HG03575 (cell line): ENCODE data around the gene KRTAP10-7.
"Not testable (repeated sequence)": the region's sequence is repeated elsewhere in the genome, so short reads cannot be mapped to it uniquely, and the experiment has no call there.

Experiments used
- ATAC-seq: cut with Tn5 transposase; IDR thresholded peaks from one replicate; pipeline ENCODE4 v1.9.1; 2021; ENCODE audit not compliant: unreplicated experiment, insufficient number of reproducible peaks, low FRiP score; ENCODE audit errors: extremely low read depth

The KRTAP10-7 gene

DNA sequence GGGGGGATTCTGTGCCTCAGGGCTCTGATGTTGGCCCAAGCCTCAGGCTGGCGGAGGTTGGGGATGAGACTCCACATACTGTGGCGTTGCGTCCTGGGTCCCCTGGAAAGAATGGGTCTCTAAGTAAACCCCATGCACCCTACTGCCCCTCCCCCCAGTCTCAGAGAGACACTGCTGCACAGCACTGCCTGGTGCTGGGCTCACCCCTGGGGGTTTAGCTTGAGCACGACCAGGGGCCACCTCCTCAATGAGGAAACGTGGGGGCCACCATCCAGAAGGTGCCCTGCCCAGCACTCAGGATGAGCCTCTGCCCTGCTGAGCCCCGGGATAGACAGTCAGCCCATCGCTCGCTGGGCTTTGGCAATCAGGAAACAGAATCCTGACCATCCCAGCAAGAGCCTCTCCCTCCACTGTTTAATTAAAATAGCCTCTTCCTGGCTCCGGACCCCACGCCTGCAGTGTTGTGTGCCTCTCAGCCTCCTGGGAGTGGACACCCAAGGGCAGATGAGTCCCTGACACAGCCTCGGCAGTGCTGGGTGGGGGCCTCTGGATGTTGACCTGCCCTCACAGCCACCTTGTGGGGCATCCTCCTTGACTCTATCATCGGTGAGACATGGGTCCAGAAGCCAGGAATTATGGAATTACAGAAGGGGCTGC lies 30.4 kb upstream of the KRTAP10-7 start:
- ATAC-seq, result no peak

GRCh38 chr21:44571296-44571695 lies 29.1 kb upstream of the KRTAP10-7 start:
- no peak for ATAC-seq

DNA sequence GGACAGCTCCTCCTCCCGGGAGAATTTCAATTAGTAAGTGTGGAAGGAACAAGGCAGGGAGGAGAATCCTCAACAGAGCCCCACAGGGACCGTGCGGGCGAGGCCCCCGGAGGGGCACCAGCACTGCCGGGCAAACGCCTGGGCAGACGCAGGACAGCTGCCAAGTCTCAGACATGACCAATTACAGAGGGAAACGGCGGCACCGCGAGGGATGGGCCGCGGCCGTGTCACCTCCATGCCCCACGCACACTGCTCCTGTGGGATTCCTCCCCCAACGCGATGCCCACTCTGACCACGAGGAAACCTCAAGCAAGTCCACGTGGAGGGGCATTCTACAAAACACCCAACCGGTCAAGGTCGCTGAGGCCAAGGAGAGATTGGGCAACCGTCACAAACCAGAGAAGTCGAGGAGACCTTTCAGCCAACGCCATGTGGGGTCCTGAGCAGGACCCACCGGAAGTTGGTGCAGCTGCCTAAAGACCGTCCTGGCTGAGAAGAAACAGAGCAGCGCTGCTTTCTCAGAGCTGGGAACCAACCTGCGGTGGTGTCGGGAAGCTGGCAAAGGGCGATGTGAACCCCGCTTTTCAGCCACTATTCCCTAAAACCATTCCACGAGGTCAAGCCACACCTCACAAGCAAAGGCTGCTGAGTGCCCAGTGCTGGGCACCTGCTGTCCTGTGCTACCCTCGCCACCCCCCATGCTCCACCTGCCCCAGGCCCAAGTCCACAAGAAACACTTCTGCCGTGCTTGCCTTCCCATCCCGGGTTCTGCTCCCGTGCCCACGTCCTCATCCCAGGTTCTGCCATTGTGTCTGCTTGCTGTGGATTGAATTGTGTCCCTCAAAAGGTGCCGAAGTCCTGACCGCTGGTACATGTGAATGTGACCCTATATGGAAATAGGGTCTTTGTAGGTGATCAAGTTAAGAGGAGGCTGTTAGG lies 28.3 kb upstream of the KRTAP10-7 start:
- no peak for ATAC-seq

DNA sequence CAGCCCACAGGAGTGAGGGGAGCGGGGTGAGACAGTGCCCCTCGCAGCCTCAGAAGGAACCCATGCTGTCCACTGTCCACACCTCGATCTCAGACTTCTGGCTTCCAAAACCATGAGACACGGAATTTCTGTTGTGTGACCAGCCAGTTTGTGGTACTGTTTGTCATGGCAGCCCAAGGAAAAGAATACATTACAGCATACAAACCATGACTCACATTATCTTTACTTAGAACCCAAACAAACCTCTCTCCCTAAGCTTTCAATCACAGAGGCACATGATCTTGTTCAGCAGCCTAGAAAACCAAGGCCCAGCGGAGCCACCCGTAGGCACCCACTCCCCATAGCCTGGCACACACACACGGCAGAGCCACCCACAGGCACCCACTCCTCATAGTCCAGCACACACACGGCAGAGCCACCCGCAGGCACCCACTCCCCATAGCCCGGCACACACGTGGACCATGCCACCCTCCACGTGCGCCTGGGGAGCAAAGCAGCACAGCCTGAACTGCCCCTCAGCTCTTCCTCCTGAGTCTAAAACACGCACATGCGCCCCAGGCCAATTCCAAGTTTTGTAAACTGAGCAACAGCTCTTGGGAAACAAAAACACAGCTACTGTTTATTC lies 27.3 kb upstream of the KRTAP10-7 start:
- no peak for ATAC-seq

- ATAC-seq, result not testable (repeated sequence)
Measured at GRCh38 chr21:44573630-44574456, 26.6 kb upstream of the KRTAP10-7 start, which contains the start of gene KRTAP10-4. KRTAP10-4 (plus strand) TSS chr21:44573729; CDS start chr21:44573759, 30 bp downstream.

DNA sequence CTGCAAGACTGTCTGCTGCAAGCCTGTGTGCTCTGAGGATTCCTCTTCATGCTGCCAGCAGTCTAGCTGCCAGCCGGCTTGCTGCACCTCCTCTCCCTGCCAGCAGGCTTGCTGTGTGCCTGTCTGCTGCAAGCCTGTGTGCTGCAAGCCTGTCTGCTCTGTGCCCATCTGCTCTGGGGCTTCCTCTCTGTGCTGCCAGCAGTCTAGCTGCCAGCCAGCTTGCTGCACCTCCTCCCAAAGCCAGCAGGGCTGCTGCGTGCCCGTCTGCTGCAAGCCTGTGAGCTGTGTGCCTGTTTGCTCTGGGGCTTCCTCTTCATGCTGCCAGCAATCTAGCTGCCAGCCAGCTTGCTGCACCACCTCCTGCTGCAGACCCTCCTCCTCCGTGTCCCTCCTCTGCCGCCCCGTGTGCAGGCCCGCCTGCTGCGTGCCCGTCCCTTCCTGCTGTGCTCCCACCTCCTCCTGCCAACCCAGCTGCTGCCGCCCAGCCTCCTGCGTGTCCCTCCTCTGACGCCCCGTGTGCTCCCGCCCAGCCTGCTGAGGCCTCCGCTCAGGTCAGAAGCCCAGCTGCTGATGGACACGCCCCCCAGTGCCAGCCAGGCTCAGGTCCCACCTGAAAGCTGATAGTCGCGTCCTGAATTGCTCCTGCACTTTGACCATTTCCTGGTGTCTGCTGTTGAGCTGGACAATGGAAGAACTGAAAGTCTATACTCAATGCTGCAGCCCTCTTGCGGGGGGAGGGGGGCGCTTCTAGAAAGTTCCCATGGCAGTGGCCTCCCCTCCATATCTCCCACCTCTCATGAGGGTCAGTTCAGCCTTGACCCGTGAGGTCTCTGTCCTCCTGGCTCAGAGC lies 25.7 kb upstream of the KRTAP10-7 start:
- no peak for ATAC-seq

DNA sequence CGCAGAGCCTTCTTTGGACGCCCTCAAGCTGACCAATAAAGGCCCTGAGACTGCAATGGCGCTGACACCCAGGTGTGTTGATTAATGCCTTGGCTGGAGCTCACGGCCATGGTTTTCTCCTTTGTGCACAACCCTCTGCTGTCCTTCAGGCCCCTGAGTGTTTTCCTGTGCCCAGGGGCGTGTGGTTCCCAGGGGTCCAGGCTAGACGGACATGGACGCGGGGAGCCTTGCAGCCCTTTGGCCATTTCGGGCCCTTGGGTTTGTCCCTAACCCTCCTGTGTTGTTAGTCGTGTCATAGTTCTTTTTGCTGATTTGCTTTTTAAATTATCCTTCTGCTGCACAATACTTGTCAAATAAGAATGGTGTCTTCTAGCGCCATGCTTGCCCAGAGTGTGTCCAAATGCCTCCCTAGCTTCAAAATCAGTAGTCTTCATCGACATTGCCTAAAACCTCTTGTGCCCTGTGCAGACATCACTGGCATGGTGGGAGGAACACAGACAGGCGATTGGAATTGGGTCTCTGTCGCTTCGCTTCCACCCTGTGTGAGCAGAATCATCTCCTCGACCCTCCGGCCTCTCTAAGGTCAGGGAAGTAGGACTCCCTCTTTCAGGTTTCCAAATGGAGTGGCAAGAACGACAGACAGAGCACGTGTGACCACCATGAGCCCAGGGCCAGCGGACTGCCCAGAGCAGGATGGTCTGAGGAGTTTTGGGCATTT lies 24.9 kb upstream of the KRTAP10-7 start:
- no peak for ATAC-seq

GRCh38 chr21:44576025-44576420 lies 24.4 kb upstream of the KRTAP10-7 start:
- ATAC-seq, result no peak

GRCh38 chr21:44578371-44579055 lies 21.9 kb upstream of the KRTAP10-7 start:
- no peak for ATAC-seq

DNA sequence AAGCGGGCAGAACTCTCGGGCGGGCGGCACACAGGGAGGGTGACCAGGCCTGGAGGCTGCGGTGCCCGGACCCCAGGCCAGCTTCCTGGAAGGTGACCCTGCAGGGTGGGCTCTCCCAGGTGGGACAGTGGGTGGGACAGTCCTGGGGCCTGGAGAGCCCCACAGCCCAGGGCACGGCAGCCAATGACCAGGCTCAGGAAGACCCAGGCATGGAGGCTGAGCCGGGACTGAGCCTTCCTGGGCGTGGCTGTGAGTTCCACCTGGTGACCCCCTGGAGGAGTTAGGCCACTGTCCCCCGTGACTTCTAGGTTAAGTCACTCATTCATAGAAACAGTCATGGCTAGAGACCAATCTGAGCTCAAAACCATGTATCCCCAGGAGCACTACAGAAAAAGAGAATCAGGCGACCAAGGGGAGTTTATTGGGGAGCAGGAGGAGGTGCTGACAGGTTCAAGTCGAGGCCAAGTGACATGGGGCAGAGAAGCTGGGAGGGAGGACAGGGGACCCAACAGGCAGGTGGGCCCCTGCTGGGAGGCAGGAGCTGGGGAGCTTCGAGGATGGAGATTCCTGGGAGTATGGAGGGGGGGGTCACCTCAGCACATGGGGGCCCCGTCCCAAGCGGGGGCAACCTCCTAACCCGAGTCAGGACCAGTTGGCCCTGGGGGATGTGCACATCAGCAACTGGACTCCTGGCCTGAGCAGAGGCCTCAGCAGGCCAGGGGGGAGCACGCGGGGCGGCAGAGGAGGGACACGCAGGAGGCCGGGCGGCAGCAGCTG lies 21.2 kb upstream of the KRTAP10-7 start:
- ATAC-seq, result no peak

GRCh38 chr21:44579833-44580144 lies 20.6 kb upstream of the KRTAP10-7 start:
- no peak for ATAC-seq

- not testable (repeated sequence) for ATAC-seq
Measured at GRCh38 chr21:44580231-44580821, 20.1 kb upstream of the KRTAP10-7 start, which contains the start of gene KRTAP10-5. KRTAP10-5 (minus strand) TSS chr21:44580604; CDS start chr21:44580578, 26 bp downstream.

GRCh38 chr21:44581158-44581557 lies 19.2 kb upstream of the KRTAP10-7 start:
- no peak for ATAC-seq

GRCh38 chr21:44582055-44582454 lies 18.3 kb upstream of the KRTAP10-7 start:
- no peak for ATAC-seq

DNA sequence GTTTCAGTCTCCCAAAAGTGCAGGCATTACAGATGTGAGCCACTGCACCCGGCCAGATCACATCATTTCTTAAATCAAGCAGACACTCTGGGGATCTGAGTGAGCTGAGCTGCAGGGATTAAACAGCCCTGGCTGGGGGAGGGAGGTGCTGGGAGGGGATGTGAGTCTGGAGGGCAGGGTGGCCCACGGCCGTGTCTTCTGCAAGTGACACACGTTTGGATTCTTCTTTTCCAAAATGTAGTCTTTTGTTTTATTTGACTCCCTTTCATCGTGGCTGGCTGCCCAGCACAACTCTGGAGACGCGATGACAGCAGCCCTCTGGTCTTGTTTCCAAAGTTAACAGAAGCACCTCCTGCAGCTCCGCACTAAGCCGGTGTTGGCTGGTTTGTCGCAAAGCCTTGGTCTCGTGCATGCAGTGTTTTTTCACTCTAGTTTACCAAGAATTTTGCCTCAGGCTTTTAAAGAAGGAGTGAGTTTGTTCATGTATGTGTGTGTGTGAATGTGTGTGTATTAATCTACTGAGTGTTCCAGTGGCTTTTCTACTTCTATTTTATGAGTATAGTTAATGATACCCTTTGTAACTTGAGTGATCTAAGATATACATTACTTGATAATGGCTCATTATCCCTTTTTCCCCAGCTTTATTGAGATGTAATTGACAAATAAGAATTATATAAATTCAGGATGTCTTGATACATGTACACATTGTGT lies 17.2 kb upstream of the KRTAP10-7 start:
- ATAC-seq, result no peak
